ENCODE measurements around the gene ZNF575.
"Not testable (repeated sequence)": the region's sequence is repeated elsewhere in the genome, so short reads cannot be mapped to it uniquely, and the experiment has no call there.

Gene ZNF575

DNA sequence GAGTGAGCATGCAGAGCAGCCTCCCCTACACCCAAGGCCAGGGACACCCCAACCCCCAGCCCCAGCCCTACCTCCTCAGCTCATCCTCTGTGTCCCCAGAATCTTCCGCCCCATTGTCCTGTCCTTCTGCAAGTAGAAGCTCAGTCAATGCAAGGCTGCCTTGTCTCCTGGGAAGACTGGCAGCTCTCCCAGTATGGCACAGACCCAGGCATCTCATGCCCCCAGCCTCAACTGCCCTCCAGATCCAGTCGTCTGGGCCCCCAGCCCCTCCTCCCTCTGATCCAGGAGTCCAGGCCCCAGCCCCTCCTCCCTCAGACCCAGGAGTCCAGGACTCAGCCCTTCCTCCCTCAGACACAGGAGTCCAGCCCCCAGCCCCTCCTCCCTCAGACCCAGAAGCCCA lies 13.0 kb downstream of the ZNF575 start:
- DNase-seq: no peak

DNA sequence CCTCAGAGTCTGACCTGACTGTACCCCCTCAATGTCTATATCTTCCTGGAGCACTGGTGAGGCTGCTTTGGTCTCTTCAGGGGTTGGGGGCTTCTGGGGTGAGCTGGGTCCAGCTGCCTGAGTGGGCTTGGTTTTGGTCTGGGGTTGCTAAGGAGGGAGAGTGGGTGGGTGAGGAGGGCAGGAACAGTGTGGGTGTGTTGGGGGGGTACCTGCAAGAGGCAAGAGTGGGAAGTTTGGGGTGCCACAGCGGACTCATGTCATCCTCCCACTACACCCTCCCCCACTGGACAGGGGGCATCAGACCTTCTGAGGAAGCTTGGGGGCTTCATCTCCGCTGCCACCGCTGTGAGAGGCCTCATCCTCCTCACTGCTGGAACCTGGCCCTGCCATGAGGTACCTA lies 13.6 kb downstream of the ZNF575 start:
- DNase-seq: no peak

DNA sequence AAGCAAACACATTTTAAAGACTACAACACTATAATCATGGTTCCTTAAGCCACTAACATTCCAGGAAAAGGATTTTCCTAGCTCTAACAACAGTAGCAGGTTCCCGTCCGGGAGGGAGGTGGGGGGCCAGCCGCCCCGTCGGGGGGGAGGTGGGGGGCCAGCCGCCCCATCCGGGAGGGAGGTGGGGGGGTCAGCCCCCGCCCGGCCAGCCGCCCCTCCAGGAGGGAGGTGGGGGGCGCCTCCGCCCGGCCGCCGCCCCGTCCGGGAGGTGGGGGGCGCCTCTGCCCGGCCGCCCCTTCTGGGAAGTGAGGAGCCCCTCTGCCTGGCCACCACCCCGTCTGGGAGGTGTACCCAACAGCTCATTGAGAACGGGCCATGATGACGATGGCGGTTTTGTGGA lies 14.9 kb downstream of the ZNF575 start:
- DNase-seq: not testable (repeated sequence)

DNA sequence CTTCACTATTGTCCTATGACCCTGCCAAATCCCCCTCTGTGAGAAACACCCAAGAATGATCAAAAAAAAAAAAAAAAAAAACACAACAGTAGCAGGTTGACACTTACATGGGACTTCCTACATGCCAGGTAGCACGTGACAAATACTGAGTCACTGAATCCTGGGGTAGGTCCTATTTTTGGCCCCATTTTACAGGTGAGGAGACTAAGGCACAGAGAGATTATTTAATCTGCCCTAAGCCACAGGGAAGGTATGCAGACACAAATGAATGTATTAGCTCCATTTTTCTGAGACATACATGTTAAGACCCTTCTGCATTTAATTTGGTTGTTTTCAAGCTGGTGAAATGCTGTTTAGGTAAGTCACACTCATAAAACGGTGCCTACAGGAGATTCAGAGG lies 15.7 kb downstream of the ZNF575 start:
- no peak for DNase-seq

DNA sequence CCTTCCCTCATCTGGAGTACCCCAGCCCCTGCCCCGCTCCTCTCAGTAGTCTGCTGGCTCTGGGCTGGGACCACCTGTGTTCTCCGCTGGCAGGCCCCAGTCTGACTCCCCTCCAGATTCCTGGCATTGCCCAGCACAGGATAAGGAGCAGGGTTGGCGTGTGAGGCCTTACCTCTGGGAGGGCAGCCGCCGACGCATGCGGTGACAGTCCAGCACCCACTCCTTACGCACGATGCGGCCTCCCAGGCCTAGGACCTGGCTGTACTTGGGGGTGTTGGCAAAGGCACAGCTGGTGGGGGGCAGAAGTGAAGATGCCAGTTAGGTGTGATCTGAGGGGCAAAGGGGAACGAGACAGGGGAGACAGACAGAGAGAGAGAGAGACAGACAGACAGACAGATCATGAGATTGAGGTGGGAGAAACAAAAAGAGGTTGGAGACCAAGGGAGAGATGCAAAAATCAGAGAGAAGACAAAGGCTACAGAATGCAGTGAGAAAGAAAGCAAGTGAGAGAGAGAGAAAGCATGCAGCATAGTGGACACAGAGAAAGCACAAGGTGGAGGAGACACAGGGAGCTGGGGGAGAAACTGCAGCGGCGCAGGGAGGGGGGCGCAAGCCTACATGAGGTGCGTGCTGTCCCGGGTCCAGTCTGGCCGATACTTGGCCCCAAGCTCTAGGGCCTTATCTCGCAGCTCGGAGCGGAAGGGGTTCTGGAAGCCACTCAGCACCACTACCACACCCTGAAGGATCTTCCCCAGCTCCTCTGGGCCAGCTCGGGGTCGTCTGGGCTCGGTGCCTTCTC lies 18.6 kb downstream of the ZNF575 start:
- no peak for DNase-seq

DNA sequence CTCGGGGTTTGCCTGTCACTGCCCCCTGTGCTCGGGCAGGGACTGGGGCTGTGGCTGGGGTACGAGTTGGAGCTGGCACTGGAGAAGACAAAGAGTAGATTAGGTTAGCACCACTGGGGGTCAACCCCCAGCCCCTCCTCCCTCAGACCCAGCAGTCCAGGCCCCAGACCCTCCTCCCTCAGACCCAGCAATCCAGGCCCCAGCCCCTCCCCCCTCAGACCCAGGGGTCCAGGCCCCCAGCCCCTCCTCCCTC lies 19.1 kb downstream of the ZNF575 start:
- no peak for DNase-seq

DNA sequence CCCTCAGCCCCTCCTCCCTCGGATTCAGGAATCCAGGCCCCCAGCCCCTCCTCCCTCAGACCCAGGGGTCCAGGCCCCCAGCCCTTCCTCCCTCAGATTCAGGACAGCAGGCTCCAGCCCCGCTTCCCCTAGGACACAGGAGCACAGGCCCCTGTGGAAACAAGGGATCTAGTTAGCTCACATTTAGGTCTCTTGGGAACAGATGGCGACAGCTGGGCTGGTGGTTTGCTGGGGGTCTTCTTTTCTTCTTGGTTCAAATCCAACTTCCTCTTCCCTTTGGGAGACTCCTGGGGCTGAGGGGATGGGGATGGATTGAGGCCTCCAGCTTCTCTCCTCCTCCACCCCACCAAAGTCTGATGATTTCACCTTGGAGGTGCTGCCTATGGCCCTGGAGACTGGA lies 19.6 kb downstream of the ZNF575 start:
- DNase-seq: no peak

DNA sequence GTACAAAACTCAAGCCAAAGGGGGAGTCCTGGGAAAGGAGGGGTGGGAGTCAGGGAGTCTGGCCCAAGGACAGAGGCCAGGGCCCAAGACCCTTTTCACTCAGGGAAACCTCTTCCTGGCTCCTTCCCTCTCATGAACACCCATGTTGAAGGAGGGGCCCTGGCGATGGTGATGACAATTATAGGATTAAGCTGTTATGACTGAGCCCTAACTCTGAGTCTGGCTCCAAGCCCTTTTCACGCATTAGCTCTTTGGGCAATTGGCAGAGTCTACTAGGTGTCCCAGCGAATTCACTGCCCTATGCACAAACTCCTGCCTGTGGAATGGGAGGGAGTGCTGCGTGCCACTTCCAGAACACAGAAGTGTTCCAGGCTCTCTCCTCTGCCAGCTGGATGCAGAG lies 20.7 kb downstream of the ZNF575 start:
- DNase-seq: no peak

DNA sequence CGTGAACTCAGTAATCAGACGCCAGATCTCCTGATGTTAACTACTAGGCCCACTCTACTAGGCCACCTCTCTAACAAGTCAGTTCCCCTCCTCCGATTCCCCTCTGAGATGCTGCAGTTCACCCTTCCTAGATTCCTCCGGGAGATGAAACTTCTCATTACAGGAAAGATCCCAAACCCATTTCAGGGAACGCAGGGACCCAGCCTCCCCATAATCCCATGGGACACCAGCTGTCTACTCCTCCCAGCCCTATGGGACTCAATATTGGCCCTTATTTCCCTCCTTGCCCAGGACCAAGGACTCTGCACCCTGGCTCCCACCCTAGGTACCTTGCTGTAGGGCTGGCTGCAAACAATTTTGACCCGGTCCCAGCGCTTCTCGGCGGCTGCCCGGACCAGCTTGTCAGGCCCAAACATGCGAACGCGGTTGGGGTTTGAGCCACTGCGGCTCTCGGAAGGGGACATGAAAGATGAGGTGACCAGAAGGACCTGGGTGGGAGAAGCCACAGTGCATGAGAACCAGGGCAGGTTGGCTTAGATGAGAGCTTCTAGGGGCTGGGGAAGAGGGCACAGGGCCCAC lies 21.4 kb downstream of the ZNF575 start:
- no peak for DNase-seq

DNA sequence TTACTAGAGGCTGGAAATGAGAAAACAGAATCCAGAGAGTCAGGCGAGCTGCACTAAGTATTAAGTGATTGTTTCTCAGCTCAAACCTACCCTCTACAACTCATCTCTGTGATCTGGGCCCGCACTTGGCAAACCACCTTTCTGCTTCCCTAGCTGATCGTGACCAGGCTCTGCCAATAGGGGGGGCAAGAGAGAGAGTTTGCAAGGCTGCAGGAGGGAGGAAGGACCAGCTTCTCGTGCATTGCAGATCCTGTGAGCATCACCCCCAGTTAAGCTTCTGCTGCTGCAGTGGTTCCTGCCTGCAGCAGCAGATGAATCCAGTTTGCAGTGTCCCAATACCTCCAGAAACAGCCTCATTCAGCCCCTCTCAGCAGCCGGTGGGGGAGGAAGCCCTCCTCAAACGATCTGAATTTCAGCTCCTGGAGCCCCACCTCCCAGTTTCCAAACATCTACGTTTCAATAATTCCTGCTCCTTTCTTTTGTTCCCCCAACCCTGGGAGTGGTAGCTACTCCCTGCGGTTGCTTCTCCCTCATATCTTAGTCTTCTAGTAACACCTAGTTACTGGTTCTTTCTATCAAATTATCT lies 22.3 kb downstream of the ZNF575 start:
- peak; percentile 67 for DNase-seq

DNA sequence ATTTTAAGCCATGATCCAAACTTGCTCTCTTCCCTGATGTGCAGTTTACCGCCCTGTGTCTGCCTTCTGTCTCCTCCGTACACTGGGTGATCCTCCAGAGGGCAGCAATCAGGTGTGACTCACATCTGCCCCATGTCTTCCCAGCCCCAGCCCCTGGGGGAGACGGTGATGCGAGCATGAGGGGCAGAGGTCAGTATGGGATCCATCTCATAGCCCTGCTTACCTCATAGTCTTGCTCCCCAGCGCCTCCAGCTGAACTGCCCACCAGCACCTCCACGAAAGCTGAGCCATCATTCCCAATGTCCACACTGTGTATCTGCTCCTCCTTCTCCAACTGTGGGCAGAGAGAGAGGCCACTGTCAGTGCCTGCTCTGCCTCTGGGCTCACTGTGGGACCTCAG lies 27.7 kb downstream of the ZNF575 start:
- DNase-seq: no peak

DNA sequence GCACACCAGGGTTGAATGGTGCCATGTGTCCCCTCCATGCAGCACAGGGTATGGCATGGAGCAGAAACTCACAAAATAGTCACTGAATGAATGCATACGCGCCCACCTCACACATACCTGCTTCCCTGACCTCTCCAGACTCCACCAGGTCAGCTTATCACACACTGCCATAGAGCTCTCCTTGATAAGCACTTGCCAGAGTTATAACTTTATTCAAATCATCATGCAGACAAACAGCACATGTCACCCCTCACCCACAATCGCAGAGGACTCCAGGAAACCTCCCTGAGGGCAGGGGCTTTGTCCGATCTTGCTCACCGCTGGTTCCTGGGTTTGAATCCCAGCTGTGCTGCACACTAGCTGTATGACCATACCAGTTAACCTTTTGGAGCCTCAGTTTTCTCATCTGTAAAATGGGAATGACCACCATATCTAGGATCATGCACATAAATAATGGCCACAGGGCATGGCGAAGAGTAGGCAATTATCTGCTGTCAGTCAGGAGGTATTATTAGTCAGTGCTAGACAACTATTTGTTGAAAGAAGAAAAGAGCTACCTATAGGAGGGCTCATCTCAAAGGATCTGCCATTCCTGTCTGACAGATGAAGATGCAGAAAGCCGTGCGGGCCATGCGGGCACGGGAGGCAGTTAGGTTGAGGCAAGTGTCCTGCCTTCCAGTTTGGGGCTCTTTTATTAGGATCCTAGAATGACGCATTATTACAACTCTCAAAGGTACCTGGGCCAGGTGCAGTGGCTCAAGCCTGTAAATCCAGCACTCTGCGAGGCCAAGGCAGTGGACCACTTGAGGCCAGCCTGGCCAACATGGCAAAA lies 28.4 kb downstream of the ZNF575 start:
- no peak for DNase-seq

DNA sequence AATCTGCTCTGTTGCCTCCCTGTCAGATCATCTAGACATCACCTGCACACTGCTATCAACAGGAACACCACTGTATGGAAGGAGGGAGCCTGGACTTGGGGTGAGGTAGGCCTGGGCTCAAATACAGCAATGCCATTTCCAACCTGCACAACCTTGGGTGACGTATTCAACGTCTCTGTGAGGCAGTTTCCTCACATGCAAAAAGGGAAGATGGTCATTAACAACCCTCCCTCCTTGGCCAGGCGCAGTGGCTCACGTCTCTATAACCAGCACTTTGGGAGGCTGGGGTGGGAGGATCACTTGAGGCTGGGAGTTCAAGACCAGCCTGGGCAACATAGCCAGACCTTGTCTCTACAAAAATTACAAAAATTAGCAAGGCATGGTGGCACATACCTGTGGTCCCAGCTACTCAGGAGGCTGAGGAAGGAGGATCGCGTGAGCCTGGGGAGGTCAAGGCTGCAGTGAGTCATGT lies 29.3 kb downstream of the ZNF575 start:
- no peak for DNase-seq

DNA sequence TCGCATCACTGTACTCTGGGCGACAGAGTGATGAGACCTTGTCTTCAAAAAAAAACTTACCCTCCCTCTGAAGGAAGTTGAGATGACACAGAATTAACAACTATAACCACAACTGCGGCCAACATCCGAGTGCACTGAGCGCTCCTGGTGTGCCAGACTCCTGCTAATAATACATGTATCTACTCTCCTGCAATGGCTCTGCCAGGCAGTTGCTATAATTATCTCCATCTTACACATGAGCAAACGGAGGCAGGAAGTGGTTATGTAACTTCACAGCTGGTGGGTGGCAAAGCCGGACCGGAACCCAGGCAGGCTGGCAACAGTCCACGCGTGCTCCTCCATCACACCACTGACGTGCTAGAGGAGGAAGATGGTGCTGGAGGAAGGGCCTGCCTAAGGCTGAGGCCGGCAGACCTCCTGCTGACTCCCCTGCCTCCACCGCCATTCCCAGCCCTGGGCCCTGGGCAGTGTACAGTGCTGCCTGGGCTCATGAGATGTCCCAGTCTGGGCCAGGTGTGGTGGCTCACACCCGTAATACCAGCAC lies 29.8 kb downstream of the ZNF575 start:
- peak; percentile 52 for DNase-seq

DNA sequence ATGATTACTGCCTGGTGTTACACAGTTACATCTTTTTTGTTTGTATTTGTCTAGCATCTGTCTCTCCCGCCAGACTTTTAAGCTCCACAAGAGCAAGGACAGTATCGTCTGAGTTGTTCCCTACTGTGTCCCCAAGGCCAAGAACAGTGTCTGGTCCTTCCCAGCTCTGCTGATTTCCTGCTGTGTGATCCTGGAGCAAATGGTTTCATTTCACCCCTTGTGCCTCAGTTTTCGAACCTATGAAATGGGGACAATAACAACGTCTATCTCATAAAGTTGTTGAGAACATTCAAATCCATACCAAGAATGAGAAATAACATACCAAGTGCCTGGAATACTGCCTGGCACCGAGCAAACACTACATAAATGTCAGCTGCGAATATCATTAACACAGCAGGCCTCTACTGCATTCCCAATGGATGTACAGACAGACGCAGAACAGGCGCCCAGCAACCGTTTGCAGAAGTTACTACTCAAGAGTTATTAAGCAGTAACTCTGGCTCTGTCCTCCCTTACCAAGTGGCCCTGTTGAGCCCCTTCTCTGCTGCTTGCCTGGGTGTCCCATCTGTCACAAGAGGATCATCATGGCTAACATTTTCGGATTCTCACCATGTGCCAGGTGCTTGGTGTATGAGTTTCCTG lies 30.9 kb downstream of the ZNF575 start:
- DNase-seq: no peak

DNA sequence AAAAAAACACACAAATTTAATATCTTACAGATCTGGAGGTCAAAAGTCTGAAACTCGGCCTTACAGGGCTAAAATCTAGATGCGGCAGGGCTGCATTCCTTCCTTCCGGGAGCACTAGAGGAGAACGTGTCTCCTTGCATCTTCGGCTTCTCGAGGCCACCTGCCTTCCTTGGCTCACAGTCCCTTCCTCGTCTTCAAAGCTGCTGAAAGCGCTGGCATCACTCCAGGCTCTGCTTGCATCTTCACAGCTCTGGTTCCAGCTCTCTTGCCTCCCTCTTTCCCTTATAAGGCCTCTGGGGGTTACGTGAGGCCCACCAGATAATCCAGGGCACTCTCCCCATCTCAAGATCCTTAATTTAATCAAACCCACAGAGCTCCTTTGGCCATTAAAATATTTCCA lies 31.8 kb downstream of the ZNF575 start:
- DNase-seq: no peak

DNA sequence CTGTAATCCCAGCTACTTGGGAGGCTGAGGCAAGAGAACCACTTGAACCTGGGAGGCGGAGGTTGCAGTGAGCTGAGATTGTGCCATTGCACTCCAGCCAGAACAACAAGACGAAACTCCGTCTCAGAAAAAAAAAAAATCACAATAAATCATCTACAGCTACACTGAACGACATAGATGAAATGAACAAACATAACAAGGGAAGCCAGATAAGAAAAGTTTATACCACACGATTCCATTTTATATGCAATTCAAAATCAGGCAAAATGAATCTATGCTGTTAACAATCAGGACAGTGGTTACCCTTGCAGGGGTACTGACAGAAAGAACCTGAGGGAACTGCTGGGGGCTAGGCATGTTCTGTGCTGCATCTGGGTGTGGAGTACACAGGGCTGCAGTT lies 36.7 kb downstream of the ZNF575 start:
- no peak for DNase-seq

DNA sequence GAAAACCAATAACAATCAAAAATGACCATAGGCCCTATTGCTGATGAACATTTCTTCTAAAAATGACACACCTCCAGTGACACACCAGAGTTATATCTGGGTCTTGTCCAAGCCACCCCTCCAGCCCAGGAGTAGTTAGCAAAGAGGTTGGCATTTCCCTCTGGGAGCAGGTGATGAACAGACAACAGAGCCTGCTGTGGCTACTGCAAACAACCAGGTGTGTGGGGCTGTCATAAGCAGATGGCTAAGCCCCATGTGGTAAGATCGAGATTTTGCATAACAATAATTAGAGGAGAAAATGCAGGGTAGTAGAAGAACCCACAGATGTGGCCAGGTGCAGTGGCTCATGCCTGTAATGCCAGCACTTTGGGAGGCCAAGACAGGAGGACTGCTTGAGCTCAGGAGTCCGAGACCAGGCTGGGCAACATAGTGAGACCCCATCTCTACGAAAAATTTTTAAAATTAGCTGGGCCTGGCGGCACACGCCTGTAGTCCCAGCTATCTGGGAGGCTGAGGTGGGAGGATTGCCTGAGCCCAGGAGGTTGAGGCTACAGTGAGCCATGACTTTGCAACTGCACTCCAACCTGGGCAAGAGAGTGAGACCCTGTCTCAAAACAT lies 37.3 kb downstream of the ZNF575 start:
- DNase-seq: no peak

DNA sequence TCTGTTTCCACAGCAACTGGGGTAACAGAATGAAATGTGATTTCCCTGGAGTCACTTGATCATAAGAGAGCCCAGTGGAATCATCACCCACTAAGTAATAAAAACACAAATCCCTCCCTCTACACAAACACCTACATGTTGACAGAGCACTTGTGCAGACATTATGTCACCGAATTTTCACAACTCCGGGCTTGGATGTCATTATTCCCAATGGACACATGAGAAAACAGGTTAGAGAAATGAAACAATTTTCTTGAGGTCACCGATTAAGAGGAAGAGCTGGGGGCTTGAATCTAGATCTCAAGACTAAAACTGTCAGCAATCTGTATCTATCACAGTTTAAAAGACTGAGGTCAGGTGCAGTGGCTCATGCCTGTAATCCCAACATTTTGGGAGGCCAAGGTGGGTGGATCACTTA lies 39.2 kb downstream of the ZNF575 start:
- DNase-seq: no peak

DNA sequence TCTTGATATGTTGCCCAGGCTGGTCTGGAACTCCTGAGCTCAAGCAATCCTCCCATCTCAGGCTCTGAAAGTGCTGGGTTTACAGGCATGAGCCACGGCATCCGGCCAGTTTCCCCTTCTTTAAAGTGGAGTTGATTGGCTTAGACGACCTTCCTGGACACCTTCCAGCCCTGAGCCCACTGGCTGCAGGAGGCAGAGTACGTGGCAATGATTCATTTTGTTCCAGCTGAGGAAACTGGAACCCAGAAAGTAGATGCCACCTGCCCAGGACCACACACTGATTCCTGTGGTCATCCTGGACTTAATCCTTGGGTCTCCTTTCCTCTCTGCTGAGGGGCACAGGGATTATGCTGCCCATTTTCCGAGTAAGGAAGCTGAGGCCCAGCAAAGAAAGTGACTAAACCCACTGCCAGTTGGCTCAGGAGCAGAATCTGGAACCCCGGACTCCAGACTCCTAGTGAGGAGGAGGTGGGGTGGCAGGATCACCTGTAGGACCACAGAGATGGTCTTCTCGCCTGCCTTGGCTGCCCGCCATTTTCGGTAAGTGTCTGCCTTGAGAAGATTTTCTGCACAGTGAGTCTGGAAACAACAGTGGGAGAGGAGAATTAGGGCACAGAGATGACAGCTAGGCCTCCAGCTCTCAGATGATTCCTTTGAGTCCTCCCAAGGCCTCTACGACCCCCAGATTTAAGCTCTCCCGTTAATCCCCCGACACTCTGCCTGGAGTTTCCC lies 41.6 kb downstream of the ZNF575 start:
- DNase-seq: no peak

DNA sequence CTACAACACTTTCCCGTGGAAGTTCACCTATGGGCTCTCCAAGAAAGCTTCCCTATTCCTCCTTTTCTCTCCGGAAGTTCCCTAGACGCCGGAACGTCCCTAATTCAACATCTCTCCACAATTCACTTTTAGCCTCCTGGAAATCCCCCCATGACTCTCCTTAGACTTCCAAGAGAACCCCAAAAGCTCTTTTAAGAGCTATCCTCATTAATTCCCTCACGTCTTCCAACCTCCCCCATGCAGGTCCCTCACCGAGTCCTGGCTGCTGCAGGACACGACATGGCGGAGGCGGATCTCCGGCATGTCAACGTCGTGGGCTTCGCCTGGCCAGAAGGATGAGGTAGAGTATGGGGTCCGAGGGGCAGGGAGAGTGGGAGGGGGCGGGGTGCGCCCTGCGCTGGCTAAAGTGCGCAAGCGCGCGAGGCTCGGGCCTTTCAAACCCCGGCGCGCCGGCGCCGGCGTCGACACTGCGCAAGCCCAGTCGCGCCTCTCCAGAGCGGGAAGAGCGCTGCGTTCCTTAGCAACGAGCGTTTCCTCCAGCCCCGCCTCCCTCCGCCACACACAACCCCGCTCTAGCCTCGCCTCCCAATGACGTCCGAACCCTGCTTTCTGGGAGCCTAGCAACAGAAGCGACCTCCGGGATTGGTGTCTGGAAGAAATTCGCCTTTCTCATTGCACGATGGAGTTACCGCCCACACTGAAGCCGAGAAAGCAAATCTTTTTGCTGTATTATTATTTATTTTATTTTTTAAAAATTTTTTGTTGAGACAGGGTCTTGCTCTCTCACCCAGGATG lies 42.4 kb downstream of the ZNF575 start, which contains the start of the genes PINLYP and XRCC1:
TSS of gene PINLYP (plus strand) at position 646 of the 795 bp plus-strand sequence. CDS start 1,391 bp downstream, outside the sequence.
TSS of gene XRCC1 (minus strand) at position 372 of the 795 bp plus-strand sequence. CDS start at position 303, 69 bp downstream.
- DNase-seq: peak; percentile 99
